ENCODE results near the gene TMEM201. TPM values are rescaled to one million over a fixed set of nuclear protein-coding genes. Genes with fewer than 3 reads are reported as not detected.

The TMEM201 gene
- total RNA-seq, 1 experiment from 2014 or later: 30.4 TPM

DNA sequence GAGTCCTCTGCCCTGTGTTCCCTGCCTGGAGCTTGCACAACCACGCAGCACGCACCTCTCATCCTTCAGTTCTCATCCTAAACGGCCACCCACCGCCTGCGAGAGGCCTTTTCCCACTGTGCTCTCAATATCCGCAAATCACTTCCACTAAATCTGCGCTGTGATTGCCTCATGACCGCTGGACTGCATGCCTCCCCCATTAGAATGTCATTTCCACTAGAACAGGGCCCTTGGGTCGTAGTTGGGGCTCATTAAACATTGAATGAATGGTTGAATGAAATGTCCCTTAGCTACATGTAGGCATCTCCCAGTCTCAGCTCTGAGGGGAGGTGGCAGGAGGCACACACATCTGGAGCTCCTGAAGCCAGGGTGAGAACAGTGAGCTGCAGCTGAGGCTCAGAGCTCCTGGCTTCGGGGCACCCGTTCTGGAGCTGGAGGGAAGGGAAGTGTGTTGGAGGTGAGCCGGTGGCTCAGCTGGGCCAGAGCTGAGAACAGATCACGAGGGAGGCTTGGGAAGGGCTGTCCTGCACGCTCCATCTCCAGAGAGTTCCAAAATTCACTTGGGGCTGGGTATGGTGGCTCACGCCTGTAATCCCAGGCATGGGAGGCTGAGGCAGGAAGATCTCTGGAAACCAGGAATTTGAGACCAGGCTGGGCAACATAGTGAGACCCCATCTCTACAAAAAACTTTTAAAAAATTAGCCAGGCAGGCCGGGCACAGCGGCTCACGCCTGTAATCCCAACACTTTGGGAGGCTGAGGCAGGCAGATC lies 30.4 kb downstream of the TMEM201 start:
- Mint-ChIP-seq H3K36me3 (no peaks in the 10 kb centered on the region), H3K4me3 (no peak overlapping the region), H3K9me3 (no peaks in the 10 kb centered on the region), H3K27ac (no peak overlapping the region), H3K27me3 (ENCODE audit: low read depth) (no peaks in the 10 kb centered on the region), H3K4me1 (peaks cover 2% of the 10 kb centered on the region; the same call in 1 of the 2 replicates)
- no peak for DNase-seq (ENCODE audit: low spot score)
- no peak for ATAC-seq
- POLR2A ChIA-PET: no interaction called here
- CTCF ChIA-PET: interaction anchor here (0.8 to 0.9 kb wide), 3 partner anchors 33 to 102 kb away, joined by 3 to 5 read pairs (median 4); partner anchors contain the start of gene PIK3CD
- no peak for TF ChIP-seq TP53 (CRISPR knock-in tag; IDR thresholded peaks at IDR 0.05)
- TF ChIP-seq, protein P1, sequence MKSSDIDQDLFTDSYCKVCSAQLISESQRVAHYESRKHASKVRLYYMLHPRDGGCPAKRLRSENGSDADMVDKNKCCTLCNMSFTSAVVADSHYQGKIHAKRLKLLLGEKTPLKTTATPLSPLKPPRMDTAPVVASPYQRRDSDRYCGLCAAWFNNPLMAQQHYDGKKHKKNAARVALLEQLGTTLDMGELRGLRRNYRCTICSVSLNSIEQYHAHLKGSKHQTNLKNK (CRISPR knock-in tag; IDR thresholded peaks at IDR 0.05): no peak
- no peak for TF ChIP-seq ELF4 (CRISPR knock-in tag; IDR thresholded peaks at IDR 0.05; ENCODE audit: low read depth)
- TF ChIP-seq, protein P2, sequence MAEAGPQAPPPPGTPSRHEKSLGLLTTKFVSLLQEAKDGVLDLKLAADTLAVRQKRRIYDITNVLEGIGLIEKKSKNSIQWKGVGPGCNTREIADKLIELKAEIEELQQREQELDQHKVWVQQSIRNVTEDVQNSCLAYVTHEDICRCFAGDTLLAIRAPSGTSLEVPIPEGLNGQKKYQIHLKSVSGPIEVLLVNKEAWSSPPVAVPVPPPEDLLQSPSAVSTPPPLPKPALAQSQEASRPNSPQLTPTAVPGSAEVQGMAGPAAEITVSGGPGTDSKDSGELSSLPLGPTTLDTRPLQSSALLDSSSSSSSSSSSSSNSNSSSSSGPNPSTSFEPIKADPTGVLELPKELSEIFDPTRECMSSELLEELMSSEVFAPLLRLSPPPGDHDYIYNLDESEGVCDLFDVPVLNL (CRISPR knock-in tag; IDR thresholded peaks at IDR 0.05; ENCODE audit: borderline replicate concordance, low read depth): no peak
- 0 out of 2 replicates have a peak, but pooled peaks have one; percentile 29 for TF ChIP-seq ZNF121 (CRISPR knock-in tag; IDR thresholded peaks at IDR 0.05)
- TF ChIP-seq, protein P3, sequence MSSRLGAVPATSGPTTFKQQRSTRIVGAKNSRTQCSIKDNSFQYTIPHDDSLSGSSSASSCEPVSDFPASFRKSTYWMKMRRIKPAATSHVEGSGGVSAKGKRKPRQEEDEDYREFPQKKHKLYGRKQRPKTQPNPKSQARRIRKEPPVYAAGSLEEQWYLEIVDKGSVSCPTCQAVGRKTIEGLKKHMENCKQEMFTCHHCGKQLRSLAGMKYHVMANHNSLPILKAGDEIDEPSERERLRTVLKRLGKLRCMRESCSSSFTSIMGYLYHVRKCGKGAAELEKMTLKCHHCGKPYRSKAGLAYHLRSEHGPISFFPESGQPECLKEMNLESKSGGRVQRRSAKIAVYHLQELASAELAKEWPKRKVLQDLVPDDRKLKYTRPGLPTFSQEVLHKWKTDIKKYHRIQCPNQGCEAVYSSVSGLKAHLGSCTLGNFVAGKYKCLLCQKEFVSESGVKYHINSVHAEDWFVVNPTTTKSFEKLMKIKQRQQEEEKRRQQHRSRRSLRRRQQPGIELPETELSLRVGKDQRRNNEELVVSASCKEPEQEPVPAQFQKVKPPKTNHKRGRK (CRISPR knock-in tag; IDR thresholded peaks at IDR 0.05; ENCODE audit: borderline replicate concordance): no peak

DNA sequence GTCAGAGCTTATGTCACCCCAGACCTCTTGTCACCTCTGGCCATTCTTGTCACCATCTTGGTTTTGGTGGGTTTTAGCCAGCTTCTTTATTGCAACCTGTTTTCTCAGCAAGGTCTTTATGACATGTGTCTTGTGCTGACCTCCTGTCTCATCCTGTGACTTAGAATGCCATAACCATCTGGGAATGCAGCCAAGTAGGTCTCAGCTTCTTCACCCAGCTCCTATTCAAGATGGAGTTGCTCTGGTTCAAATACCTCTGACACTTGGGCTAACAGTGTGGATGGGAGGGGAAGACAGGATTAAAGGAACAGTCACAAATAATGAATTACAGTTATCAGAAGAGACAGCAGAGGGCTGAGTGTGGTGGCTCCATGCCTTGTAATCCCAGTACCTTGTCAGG lies 32.3 kb downstream of the TMEM201 start:
- Mint-ChIP-seq H3K4me3 (no peak overlapping the region), H3K27me3 (ENCODE audit: low read depth) (peaks cover 1% of the 10 kb centered on the region), H3K4me1 (no peaks in the 10 kb centered on the region), H3K27ac (no peak overlapping the region), H3K36me3 (no peaks in the 10 kb centered on the region), H3K9me3 (no peaks in the 10 kb centered on the region)
- DNase-seq (ENCODE audit: low spot score): no peak
- no peak for ATAC-seq
- ChIA-PET POLR2A (no interaction called here), CTCF (interaction anchor here (2.3 kb wide), 1 partner anchor 101 kb away, joined by 10 read pairs; no protein-coding TSS in a partner anchor)
- TF ChIP-seq ZNF671 (CRISPR knock-in tag; IDR thresholded peaks at IDR 0.05): no peak
- TF ChIP-seq, protein P2 (CRISPR knock-in tag; IDR thresholded peaks at IDR 0.05; ENCODE audit: borderline replicate concordance, low read depth): peak; percentile 24; the same call in 1 of the 2 replicates

DNA sequence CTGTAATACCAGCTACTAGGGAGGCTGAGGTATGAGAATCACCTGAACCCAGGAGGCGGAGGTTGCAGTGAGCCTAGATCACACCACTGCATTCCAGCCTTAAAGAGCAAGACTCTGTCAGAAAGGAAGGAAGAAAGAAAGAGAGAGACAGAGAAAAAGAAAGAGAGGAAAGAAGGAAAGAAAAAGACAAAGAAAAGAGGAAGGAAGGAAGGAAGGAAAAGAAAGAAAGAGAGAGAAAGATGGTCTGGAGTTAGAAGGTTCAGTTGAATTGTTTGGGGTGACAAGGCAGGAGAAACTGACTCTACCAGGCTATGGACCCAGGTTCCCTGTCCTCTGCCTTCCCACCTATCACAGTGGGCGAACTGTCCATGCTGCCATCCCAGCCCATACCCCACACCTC lies 35.4 kb downstream of the TMEM201 start:
- H3K27ac Mint-ChIP-seq: no peak overlapping the region
- no peak overlapping the region for H3K4me3 Mint-ChIP-seq
- peaks cover 5% of the 10 kb centered on the region for H3K4me1 Mint-ChIP-seq
- H3K27me3 Mint-ChIP-seq (ENCODE audit: low read depth): peaks cover 19% of the 10 kb centered on the region
- H3K36me3 Mint-ChIP-seq: no peaks in the 10 kb centered on the region
- POLR2A ChIA-PET: interaction anchor here (0.6 kb wide), 1 partner anchor 181 kb away, joined by 3 read pairs; no protein-coding TSS in a partner anchor
- TF ChIP-seq NR1H2 (CRISPR knock-in tag; IDR thresholded peaks at IDR 0.05) (no peak), ZNF317 (CRISPR knock-in tag; IDR thresholded peaks at IDR 0.05; ENCODE audit: borderline replicate concordance, low read depth) (no peak), ZNF416 (CRISPR knock-in tag; IDR thresholded peaks at IDR 0.05) (no peak), EMX1 (CRISPR knock-in tag; IDR thresholded peaks at IDR 0.05) (no peak), ZNF423 (CRISPR knock-in tag; IDR thresholded peaks at IDR 0.05) (no peak), NFE2L1 (CRISPR knock-in tag; IDR thresholded peaks at IDR 0.05) (no peak), OVOL2 (CRISPR knock-in tag; IDR thresholded peaks at IDR 0.05; ENCODE audit: borderline replicate concordance) (no peak), CBFB (CRISPR knock-in tag; IDR thresholded peaks at IDR 0.05; ENCODE audit: low read depth) (no peak), ATF1 (CRISPR knock-in tag; IDR thresholded peaks at IDR 0.05) (no peak)
- TF ChIP-seq, protein P4, sequence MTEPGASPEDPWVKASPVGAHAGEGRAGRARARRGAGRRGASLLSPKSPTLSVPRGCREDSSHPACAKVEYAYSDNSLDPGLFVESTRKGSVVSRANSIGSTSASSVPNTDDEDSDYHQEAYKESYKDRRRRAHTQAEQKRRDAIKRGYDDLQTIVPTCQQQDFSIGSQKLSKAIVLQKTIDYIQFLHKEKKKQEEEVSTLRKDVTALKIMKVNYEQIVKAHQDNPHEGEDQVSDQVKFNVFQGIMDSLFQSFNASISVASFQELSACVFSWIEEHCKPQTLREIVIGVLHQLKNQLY (CRISPR knock-in tag; IDR thresholded peaks at IDR 0.05): no peak
- TF ChIP-seq, protein P5, sequence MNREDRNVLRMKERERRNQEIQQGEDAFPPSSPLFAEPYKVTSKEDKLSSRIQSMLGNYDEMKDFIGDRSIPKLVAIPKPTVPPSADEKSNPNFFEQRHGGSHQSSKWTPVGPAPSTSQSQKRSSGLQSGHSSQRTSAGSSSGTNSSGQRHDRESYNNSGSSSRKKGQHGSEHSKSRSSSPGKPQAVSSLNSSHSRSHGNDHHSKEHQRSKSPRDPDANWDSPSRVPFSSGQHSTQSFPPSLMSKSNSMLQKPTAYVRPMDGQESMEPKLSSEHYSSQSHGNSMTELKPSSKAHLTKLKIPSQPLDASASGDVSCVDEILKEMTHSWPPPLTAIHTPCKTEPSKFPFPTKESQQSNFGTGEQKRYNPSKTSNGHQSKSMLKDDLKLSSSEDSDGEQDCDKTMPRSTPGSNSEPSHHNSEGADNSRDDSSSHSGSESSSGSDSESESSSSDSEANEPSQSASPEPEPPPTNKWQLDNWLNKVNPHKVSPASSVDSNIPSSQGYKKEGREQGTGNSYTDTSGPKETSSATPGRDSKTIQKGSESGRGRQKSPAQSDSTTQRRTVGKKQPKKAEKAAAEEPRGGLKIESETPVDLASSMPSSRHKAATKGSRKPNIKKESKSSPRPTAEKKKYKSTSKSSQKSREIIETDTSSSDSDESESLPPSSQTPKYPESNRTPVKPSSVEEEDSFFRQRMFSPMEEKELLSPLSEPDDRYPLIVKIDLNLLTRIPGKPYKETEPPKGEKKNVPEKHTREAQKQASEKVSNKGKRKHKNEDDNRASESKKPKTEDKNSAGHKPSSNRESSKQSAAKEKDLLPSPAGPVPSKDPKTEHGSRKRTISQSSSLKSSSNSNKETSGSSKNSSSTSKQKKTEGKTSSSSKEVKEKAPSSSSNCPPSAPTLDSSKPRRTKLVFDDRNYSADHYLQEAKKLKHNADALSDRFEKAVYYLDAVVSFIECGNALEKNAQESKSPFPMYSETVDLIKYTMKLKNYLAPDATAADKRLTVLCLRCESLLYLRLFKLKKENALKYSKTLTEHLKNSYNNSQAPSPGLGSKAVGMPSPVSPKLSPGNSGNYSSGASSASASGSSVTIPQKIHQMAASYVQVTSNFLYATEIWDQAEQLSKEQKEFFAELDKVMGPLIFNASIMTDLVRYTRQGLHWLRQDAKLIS (CRISPR knock-in tag; IDR thresholded peaks at IDR 0.05; ENCODE audit: borderline replicate concordance): no peak
- TF ChIP-seq, protein P6, sequence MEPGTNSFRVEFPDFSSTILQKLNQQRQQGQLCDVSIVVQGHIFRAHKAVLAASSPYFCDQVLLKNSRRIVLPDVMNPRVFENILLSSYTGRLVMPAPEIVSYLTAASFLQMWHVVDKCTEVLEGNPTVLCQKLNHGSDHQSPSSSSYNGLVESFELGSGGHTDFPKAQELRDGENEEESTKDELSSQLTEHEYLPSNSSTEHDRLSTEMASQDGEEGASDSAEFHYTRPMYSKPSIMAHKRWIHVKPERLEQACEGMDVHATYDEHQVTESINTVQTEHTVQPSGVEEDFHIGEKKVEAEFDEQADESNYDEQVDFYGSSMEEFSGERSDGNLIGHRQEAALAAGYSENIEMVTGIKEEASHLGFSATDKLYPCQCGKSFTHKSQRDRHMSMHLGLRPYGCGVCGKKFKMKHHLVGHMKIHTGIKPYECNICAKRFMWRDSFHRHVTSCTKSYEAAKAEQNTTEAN (CRISPR knock-in tag; IDR thresholded peaks at IDR 0.05): no peak
- H3K9me3 Mint-ChIP-seq: no peaks in the 10 kb centered on the region
- ATAC-seq: no peak
- DNase-seq (ENCODE audit: low spot score): no peak
- CTCF ChIA-PET: interaction anchor here (0.7 to 6.8 kb wide), 4 partner anchors 8 to 514 kb away, joined by 3 to 63 read pairs (median 5); no protein-coding TSS in a partner anchor

Measured in WTC11 (cell line).